ENCODE results near the gene ANXA2.

DNA sequence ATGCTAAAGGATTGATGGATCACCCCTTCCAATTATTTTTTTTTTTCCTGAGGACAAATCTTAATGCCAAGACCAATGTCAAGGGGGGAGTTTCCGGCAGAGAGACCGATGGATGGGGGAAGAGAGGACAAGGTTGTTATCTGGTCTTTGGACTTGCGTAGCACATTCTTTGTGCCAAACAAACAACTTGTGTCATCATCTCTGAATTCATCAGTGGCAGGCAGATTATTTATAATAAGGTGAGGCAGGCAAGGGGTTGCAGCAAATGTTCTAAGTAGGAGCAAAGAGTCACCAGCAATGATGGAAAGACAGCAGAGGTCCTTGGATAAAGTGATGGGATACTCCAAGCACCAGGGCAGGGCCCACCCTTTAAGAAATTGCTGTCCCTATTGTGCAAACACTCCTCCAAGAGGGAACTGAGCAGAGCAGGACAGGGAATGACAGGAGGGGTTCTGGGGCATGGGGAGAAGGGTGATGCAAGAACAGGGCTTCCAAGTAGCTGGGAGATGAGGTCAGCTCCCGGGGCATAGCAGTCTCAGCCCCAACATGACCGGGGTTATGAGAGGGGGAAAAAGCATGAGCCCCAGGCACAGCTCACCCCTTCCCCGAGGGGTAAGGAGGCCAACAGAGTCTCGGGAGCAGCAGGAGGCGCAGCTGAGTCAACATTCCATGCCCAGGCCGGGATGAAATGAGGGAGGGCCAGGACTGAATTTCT lies 57.4 kb downstream of the ANXA2 start:
- TF ChIP-seq, protein P1, sequence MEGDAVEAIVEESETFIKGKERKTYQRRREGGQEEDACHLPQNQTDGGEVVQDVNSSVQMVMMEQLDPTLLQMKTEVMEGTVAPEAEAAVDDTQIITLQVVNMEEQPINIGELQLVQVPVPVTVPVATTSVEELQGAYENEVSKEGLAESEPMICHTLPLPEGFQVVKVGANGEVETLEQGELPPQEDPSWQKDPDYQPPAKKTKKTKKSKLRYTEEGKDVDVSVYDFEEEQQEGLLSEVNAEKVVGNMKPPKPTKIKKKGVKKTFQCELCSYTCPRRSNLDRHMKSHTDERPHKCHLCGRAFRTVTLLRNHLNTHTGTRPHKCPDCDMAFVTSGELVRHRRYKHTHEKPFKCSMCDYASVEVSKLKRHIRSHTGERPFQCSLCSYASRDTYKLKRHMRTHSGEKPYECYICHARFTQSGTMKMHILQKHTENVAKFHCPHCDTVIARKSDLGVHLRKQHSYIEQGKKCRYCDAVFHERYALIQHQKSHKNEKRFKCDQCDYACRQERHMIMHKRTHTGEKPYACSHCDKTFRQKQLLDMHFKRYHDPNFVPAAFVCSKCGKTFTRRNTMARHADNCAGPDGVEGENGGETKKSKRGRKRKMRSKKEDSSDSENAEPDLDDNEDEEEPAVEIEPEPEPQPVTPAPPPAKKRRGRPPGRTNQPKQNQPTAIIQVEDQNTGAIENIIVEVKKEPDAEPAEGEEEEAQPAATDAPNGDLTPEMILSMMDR (IDR thresholded peaks at IDR 0.05; ENCODE audit: low read depth, low read length, missing input control): no peak
- TF ChIP-seq SP1 (IDR thresholded peaks at IDR 0.05) (no peak), FOXA1 (IDR thresholded peaks at IDR 0.05) (no peak), RAD21 (IDR thresholded peaks at IDR 0.05) (no peak), JUND (IDR thresholded peaks at IDR 0.05) (no peak), RXRA (IDR thresholded peaks at IDR 0.05) (no peak), FOXA2 (IDR thresholded peaks at IDR 0.05) (no peak), GABPA (IDR thresholded peaks at IDR 0.05 in 1 of 2, conservative IDR thresholded peaks at IDR 0.05 in 1 of 2) (no peak), EGR1 (IDR thresholded peaks at IDR 0.05; ENCODE audit: low read depth in 2 of 2) (no peak)
- TF ChIP-seq, protein P2, sequence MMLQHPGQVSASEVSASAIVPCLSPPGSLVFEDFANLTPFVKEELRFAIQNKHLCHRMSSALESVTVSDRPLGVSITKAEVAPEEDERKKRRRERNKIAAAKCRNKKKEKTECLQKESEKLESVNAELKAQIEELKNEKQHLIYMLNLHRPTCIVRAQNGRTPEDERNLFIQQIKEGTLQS (IDR thresholded peaks at IDR 0.05): no peak
- TF ChIP-seq, protein P3, sequence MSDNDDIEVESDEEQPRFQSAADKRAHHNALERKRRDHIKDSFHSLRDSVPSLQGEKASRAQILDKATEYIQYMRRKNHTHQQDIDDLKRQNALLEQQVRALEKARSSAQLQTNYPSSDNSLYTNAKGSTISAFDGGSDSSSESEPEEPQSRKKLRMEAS (IDR thresholded peaks at IDR 0.05): no peak
- TF ChIP-seq, protein P4, sequence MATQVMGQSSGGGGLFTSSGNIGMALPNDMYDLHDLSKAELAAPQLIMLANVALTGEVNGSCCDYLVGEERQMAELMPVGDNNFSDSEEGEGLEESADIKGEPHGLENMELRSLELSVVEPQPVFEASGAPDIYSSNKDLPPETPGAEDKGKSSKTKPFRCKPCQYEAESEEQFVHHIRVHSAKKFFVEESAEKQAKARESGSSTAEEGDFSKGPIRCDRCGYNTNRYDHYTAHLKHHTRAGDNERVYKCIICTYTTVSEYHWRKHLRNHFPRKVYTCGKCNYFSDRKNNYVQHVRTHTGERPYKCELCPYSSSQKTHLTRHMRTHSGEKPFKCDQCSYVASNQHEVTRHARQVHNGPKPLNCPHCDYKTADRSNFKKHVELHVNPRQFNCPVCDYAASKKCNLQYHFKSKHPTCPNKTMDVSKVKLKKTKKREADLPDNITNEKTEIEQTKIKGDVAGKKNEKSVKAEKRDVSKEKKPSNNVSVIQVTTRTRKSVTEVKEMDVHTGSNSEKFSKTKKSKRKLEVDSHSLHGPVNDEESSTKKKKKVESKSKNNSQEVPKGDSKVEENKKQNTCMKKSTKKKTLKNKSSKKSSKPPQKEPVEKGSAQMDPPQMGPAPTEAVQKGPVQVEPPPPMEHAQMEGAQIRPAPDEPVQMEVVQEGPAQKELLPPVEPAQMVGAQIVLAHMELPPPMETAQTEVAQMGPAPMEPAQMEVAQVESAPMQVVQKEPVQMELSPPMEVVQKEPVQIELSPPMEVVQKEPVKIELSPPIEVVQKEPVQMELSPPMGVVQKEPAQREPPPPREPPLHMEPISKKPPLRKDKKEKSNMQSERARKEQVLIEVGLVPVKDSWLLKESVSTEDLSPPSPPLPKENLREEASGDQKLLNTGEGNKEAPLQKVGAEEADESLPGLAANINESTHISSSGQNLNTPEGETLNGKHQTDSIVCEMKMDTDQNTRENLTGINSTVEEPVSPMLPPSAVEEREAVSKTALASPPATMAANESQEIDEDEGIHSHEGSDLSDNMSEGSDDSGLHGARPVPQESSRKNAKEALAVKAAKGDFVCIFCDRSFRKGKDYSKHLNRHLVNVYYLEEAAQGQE (IDR thresholded peaks at IDR 0.05): no peak
- TF ChIP-seq, protein P5, sequence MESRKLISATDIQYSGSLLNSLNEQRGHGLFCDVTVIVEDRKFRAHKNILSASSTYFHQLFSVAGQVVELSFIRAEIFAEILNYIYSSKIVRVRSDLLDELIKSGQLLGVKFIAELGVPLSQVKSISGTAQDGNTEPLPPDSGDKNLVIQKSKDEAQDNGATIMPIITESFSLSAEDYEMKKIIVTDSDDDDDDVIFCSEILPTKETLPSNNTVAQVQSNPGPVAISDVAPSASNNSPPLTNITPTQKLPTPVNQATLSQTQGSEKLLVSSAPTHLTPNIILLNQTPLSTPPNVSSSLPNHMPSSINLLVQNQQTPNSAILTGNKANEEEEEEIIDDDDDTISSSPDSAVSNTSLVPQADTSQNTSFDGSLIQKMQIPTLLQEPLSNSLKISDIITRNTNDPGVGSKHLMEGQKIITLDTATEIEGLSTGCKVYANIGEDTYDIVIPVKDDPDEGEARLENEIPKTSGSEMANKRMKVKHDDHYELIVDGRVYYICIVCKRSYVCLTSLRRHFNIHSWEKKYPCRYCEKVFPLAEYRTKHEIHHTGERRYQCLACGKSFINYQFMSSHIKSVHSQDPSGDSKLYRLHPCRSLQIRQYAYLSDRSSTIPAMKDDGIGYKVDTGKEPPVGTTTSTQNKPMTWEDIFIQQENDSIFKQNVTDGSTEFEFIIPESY (IDR thresholded peaks at IDR 0.05): no peak

All from liver (tissue), 3 donors.